Measurements from ENCODE around the gene TSPAN5. TPM values are rescaled to one million over a fixed set of nuclear protein-coding genes. Genes with fewer than 3 reads are reported as not detected.

TSPAN5 gene
- total and polyA plus RNA-seq, 9 of the 15 experiments (the other 6 are each of a cell fraction or from before 2014, with no cell fraction given): 0.58 to 6.6 (median 0.73) TPM

GRCh38 chr4:98560321-98560720 is 98.1 kb downstream of the TSPAN5 start (continued):
- TF ChIP-seq TFE3 (CRISPR knock-in tag; IDR thresholded peaks at IDR 0.05) (no peak), ZNF263 (CRISPR knock-in tag; IDR thresholded peaks at IDR 0.05; ENCODE audit: borderline replicate concordance) (no peak), LEF1 (IDR thresholded peaks at IDR 0.05) (no peak), ZBTB40 (IDR thresholded peaks at IDR 0.05) (no peak), ZBTB40 (CRISPR knock-in tag; IDR thresholded peaks at IDR 0.05) (no peak), ZNF764 (CRISPR knock-in tag; IDR thresholded peaks at IDR 0.05; ENCODE audit: low read depth) (no peak), NFRKB (IDR thresholded peaks at IDR 0.05; ENCODE audit: low read depth) (no peak), ZNF766 (CRISPR knock-in tag; conservative IDR thresholded peaks at IDR 0.05) (no peak), GMEB1 (CRISPR knock-in tag; IDR thresholded peaks at IDR 0.05) (no peak)
- TF ChIP-seq, protein P1, sequence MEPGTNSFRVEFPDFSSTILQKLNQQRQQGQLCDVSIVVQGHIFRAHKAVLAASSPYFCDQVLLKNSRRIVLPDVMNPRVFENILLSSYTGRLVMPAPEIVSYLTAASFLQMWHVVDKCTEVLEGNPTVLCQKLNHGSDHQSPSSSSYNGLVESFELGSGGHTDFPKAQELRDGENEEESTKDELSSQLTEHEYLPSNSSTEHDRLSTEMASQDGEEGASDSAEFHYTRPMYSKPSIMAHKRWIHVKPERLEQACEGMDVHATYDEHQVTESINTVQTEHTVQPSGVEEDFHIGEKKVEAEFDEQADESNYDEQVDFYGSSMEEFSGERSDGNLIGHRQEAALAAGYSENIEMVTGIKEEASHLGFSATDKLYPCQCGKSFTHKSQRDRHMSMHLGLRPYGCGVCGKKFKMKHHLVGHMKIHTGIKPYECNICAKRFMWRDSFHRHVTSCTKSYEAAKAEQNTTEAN (CRISPR knock-in tag; IDR thresholded peaks at IDR 0.05): no peak

Data from K562 (cell line).